Psoas muscle (tissue), 8 donors: ENCODE results near the gene PLB1. TPM values are rescaled to one million over a fixed set of nuclear protein-coding genes. Genes with fewer than 3 reads are reported as not detected.

Source experiments
- ATAC-seq, 4 donors: fragments of 200-7000 bp; cut with Tn5 transposase; one replicate each; pipeline ENCODE4 v1.9.1; 2020; ENCODE audit warnings: moderate library complexity in 3 of 4, mild to moderate bottlenecking in 2 of 4
- DNase-seq, 2 donors: peaks; one replicate each; pipeline ENCODE4 v3.0.0-alpha.2; 2020
- H3K27ac ChIP-seq: fragments of 200-600 bp; one replicate; pipeline ENCODE4 v1.8.0; 2022
- H3K27me3 ChIP-seq, 3 donors: fragments of 200-600 bp in 1 of 3; one replicate each; pipeline versions ENCODE4 v1.6.1 to v1.8.0; 2013 to 2022; ENCODE audit warnings: low read length in 2 of 3, mild to moderate bottlenecking in 2 of 3, moderate library complexity in 1 of 3; ENCODE audit not compliant: insufficient read depth in 3 of 3
- H3K36me3 ChIP-seq, 2 donors: fragments of 200-600 bp in 1 of 2; one replicate each; pipeline versions ENCODE4 v1.6.1 to v1.8.0; 2013 to 2022; ENCODE audit warnings: low read depth in 1 of 2, mild to moderate bottlenecking in 1 of 2, moderate library complexity in 1 of 2; ENCODE audit not compliant: insufficient read depth in 1 of 2
- H3K4me1 ChIP-seq: fragments of 200-600 bp; one replicate; pipeline ENCODE4 v1.8.0; 2022
- H3K4me3 ChIP-seq: fragments of 200-600 bp; one replicate; pipeline ENCODE4 v1.8.0; 2022; ENCODE audit warnings: mild to moderate bottlenecking
- H3K9me3 ChIP-seq: fragments of 200-600 bp; one replicate; pipeline ENCODE4 v1.8.0; 2022
- CTCF ChIP-seq: fragments of 200-600 bp; IDR thresholded peaks from one replicate; pipeline ENCODE4 v1.8.0; 2022; ENCODE audit warnings: antibody characterized with exemption
- WGBS, 3 donors: extraction: QIAGEN DNeasy Blood & Tissue Kit; methylation state at CpG; one replicate each; pipeline versions ENCODE4 v1.1.6 to v1.1.7; 2013; 5-methylcytosine and 5-hydroxymethylcytosine counted together
- intact Hi-C, 2 donors: fragments of 100-400 bp; cut with DNase I; formaldehyde crosslinking; loops; one replicate each; pipeline versions ENCODE4 v1.11.0 to v1.14.2; 2022
- polyA plus RNA-seq, 3 donors: library from polyadenylated mRNA; stranded (reverse); fragments of 200-250 nt; gene quantifications; one replicate each; pipeline ENCODE4 v1.2.3, GENCODE V29; 2013
- total RNA-seq, 4 donors: library from RNA; stranded (reverse); fragmentation: NEBNext Ultra II Directional in 2 of 4; extraction: Animal tissue kit (Norgen Biotek cat#: 25700) in 2 of 4; gene quantifications; one replicate each; pipeline versions ENCODE4 v1.2.1 to v1.2.4, GENCODE V29; 2021 to 2023
- donor health status: healthy with polysubstance abuse.
- donor health status: DM: no; HTN: no; CAD: no; lungs with moderate emphysema.
- donor health status: Bipolar disorder and iron deficiency.
- donor health status: healthy.
- donor health status: DM: yes; HTN: yes; CAD: no.
- donor health status: DM: no; HTN: no; CAD: no.
- donor health status: DM: no; HTN: no; CAD: no.
- donor health status: DM: yes; HTN: yes; CAD: no.

The PLB1 gene
- total and polyA plus RNA-seq, 7 donors = 0.63 to 4.9 (median 1.7) TPM

DNA sequence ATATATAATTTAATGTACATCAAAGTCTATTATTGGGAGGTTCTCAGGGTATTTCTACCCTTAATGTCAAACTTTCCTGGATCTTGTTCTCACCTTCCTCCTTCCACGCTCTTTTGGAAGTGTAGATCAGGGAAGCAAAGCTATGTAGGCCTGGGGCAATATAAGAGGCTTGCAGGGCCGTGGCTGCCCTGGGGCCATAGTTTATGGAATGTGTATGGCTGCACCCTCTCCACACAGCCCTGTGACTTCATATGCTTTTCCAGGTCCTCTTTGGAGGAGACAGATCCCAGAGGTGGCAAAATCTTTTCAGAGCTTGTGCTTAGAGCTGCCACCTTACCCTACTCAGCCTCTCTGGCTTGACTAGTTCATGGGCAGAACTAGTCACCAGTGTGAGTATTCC lies 82.9 kb downstream of the PLB1 start:
- no peak for TF ChIP-seq CTCF
- ATAC-seq (no peak), DNase-seq (no peak)
- Histone ChIP-seq H3K4me3 (no peak overlapping the region), H3K27me3 (no peaks in the 10 kb centered on the region), H3K27ac (no peak overlapping the region), H3K4me1 (peaks cover 14% of the 10 kb centered on the region), H3K36me3 (no peaks in the 10 kb centered on the region), H3K9me3 (no peaks in the 10 kb centered on the region)
- 92 to 95% (median 94%) methylated on average over 2 of the region's 2 CpGs for WGBS, 3 donors
- intact Hi-C loops = no loop called here

GRCh38 chr2:28579606-28580005 lies 83.7 kb downstream of the PLB1 start:
- Histone ChIP-seq H3K27me3 (no peaks in the 10 kb centered on the region), H3K36me3 (no peaks in the 10 kb centered on the region), H3K27ac (peak overlapping the region; percentile 48), H3K4me1 (peaks cover 22% of the 10 kb centered on the region), H3K9me3 (no peaks in the 10 kb centered on the region), H3K4me3 (no peak overlapping the region)
- 43 to 84% (median 49%) methylated on average over 3 of the region's 3 CpGs for WGBS, 3 donors
- ATAC-seq = peak in 2 of 4 donors; percentile 49 to 61
- no peak for DNase-seq
- intact Hi-C loops = no loop called here
- TF ChIP-seq CTCF = no peak

DNA sequence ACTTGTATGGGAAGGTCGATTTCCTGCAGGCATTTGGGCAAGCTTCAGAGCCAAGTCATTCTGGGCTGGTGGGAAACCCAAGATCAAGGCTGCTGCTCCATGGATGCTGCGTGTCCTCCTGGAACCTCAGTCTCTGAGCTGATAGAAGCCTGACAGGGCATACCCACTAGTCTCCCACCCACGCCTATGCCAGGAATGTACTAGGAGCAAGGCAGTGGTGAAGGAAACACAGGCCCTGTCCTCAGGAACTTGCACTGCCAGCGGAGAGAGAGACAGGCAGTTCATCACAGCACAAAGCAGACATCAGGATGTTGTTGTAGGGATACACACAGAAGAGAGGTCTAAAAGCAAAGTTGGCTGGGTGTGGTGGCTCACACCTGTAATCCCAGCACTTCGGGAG lies 84.2 kb downstream of the PLB1 start:
- H3K4me1 ChIP-seq = peaks cover 27% of the 10 kb centered on the region
- no peak overlapping the region for H3K4me3 ChIP-seq
- TF ChIP-seq CTCF = no peak
- intact Hi-C loops = no loop called here
- H3K9me3 ChIP-seq = no peaks in the 10 kb centered on the region
- WGBS, 3 donors = 71 to 86% (median 77%) methylated on average over 5 of the region's 5 CpGs
- H3K27ac ChIP-seq = peak overlapping the region; percentile 48
- H3K36me3 ChIP-seq = no peaks in the 10 kb centered on the region
- no peak for DNase-seq
- H3K27me3 ChIP-seq = no peaks in the 10 kb centered on the region
- ATAC-seq = no peak

DNA sequence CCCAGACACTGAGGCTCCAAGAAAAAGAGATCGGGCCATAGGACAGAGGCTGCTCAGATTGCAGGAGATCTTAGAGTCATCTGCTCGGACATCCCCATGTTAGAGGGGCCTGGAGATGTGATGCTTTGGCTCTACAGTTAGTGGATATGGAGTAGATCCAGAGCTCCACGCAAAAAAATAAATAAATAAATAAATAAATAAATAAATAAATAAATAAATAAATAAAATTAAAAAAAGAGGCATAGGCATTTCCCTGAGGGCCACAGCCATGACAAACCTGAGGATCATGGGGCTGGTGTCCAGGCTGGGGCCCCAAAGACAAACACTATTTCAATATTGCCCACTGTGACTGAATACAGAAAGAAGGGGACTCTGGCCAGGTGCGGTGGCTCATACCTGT lies 85.5 kb downstream of the PLB1 start:
- no peak for TF ChIP-seq CTCF
- 95 to 99% (median 95%) methylated on average over 4 of the region's 4 CpGs for WGBS, 3 donors
- no peak overlapping the region for H3K27ac ChIP-seq

DNA sequence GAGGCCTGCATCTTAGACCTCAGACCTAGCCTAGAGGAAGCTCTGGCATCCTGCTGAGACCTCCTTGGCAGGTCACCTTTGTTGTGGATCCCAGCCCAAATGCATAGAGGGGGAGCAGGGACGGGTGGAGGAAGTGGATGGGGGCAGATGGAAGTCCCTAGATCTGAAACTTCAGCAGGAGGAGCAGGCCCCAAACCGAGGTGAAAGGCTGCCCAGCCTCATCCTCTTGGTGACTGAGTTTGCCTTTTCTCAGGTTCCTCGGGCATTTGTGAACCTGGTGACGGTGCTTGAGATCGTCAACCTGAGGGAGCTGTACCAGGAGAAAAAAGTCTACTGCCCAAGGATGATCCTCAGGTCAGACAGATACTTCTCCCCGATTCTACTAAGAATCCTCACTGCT lies 86.3 kb downstream of the PLB1 start:
- peaks cover 43% of the 10 kb centered on the region for H3K4me1 ChIP-seq
- intact Hi-C loops = no loop called here
- TF ChIP-seq CTCF = no peak
- no peak for ATAC-seq
- peak overlapping the region; percentile 97 for H3K27ac ChIP-seq
- no peaks in the 10 kb centered on the region for H3K36me3 ChIP-seq
- no peak for DNase-seq
- 85 to 88% (median 86%) methylated on average over 6 of the region's 6 CpGs for WGBS, 3 donors
- no peaks in the 10 kb centered on the region for H3K27me3 ChIP-seq
- no peaks in the 10 kb centered on the region for H3K9me3 ChIP-seq
- no peak overlapping the region for H3K4me3 ChIP-seq

More for the DNA sequence above, 85.5 kb downstream of the PLB1 start:
- Histone ChIP-seq H3K4me3 (no peak overlapping the region), H3K27me3 (no peaks in the 10 kb centered on the region), H3K4me1 (peaks cover 35% of the 10 kb centered on the region), H3K36me3 (no peaks in the 10 kb centered on the region), H3K9me3 (no peaks in the 10 kb centered on the region)
- no peak for ATAC-seq
- intact Hi-C loops = no loop called here
- no peak for DNase-seq
